BLaER1 (cell line): Measurements from ENCODE around the gene SATB2.

Experiments
- H3K27ac ChIP-seq: shearing (Covaris generic); formaldehyde crosslinking; 2 replicates; pipeline ENCODE4 v1.8.1; 2022
- H3K27me3 ChIP-seq: shearing (Covaris generic); formaldehyde crosslinking; 2 replicates; pipeline ENCODE4 v1.8.1; 2022
- H3K36me3 ChIP-seq: shearing (Covaris generic); formaldehyde crosslinking; 2 replicates; pipeline ENCODE4 v1.8.1; 2022
- H3K4me1 ChIP-seq: shearing (Covaris generic); formaldehyde crosslinking; 2 replicates; pipeline ENCODE4 v1.8.1; 2022
- H3K4me2 ChIP-seq: shearing (Covaris generic); formaldehyde crosslinking; 2 replicates; pipeline ENCODE4 v1.8.1; 2022
- H3K4me3 ChIP-seq: shearing (Covaris generic); formaldehyde crosslinking; 2 replicates; pipeline ENCODE4 v1.8.1; 2022
- H3K9ac ChIP-seq: shearing (Covaris generic); formaldehyde crosslinking; 2 replicates; pipeline ENCODE4 v1.8.1; 2022
- H3K9me3 ChIP-seq: shearing (Covaris generic); formaldehyde crosslinking; 2 replicates; pipeline ENCODE4 v1.8.1; 2022
- H4K20me1 ChIP-seq: shearing (Covaris generic); formaldehyde crosslinking; 2 replicates; pipeline ENCODE4 v1.8.1; 2022
- Cebpa-rat ChIP-seq: shearing (Covaris generic); IDR thresholded peaks from 2 replicates; pipeline ENCODE4 v1.8.1; 2022

SATB2 gene

GRCh38 chr2:199457147-199458008 is at the start of gene SATB2:
Gene SATB2 (minus strand): TSS chr2:199457939. CDS start chr2:199456037, 1,902 bp downstream.
- Histone ChIP-seq H3K4me2 (peak within 1 kb of the TSS; percentile 99), H3K9ac (peak within 1 kb of the TSS; percentile 72), H3K36me3 (no peaks in the 10 kb centered on the region), H4K20me1 (peaks cover 78% of the 10 kb centered on the region), H3K4me3 (peak within 1 kb of the TSS; percentile 79), H3K4me1 (peaks cover 19% of the 10 kb centered on the region), H3K27ac (no peak within 1 kb of the TSS), H3K9me3 (peaks cover 7% of the 10 kb centered on the region; the same call in 1 of the 2 replicates), H3K27me3 (peaks cover 96% of the 10 kb centered on the region)
- TF ChIP-seq Cebpa-rat: no peak

- no peaks in the 10 kb centered on the region for H3K27me3 ChIP-seq
- no peak for TF ChIP-seq Cebpa-rat
- H4K20me1 ChIP-seq: no peaks in the 10 kb centered on the region
- no peaks in the 10 kb centered on the region for H3K9me3 ChIP-seq
- no peak overlapping the region for H3K27ac ChIP-seq
- no peaks in the 10 kb centered on the region for H3K4me1 ChIP-seq
- H3K4me3 ChIP-seq: no peak overlapping the region
- H3K9ac ChIP-seq: no peak overlapping the region
- no peak overlapping the region for H3K4me2 ChIP-seq
- no peaks in the 10 kb centered on the region for H3K36me3 ChIP-seq
Observed at GRCh38 chr2:199505755-199506403, 48.1 kb upstream of the SATB2 start.

- H3K9me3 ChIP-seq: no peaks in the 10 kb centered on the region
- no peak overlapping the region for H3K9ac ChIP-seq
- no peak overlapping the region for H3K4me3 ChIP-seq
- no peaks in the 10 kb centered on the region for H3K4me1 ChIP-seq
- H3K27me3 ChIP-seq: no peaks in the 10 kb centered on the region
- no peaks in the 10 kb centered on the region for H4K20me1 ChIP-seq
- no peak overlapping the region for H3K27ac ChIP-seq
- TF ChIP-seq Cebpa-rat: no peak
- no peak overlapping the region for H3K4me2 ChIP-seq
- H3K36me3 ChIP-seq: no peaks in the 10 kb centered on the region
Observed at GRCh38 chr2:199503148-199503547, 45.4 kb upstream of the SATB2 start.

- no peak for TF ChIP-seq Cebpa-rat
- H3K27me3 ChIP-seq: no peaks in the 10 kb centered on the region
- no peaks in the 10 kb centered on the region for H3K9me3 ChIP-seq
- H3K27ac ChIP-seq: no peak overlapping the region
- H3K4me1 ChIP-seq: no peaks in the 10 kb centered on the region
- no peak overlapping the region for H3K4me3 ChIP-seq
- no peak overlapping the region for H3K4me2 ChIP-seq
- H4K20me1 ChIP-seq: no peaks in the 10 kb centered on the region
- H3K9ac ChIP-seq: no peak overlapping the region
- no peaks in the 10 kb centered on the region for H3K36me3 ChIP-seq
Observed at GRCh38 chr2:199499005-199499404, 41.3 kb upstream of the SATB2 start.

- no peak for TF ChIP-seq Cebpa-rat
- Histone ChIP-seq H3K27ac (no peak overlapping the region), H3K27me3 (no peaks in the 10 kb centered on the region), H3K9me3 (no peaks in the 10 kb centered on the region), H3K36me3 (no peaks in the 10 kb centered on the region), H3K4me1 (no peaks in the 10 kb centered on the region), H3K4me3 (no peak overlapping the region), H3K4me2 (no peak overlapping the region), H3K9ac (no peak overlapping the region), H4K20me1 (no peaks in the 10 kb centered on the region)
Observed at GRCh38 chr2:199495147-199495546, 37.4 kb upstream of the SATB2 start.

- no peak overlapping the region for H3K9ac ChIP-seq
- no peak overlapping the region for H3K4me3 ChIP-seq
- H3K9me3 ChIP-seq: no peaks in the 10 kb centered on the region
- H3K36me3 ChIP-seq: no peaks in the 10 kb centered on the region
- H4K20me1 ChIP-seq: no peaks in the 10 kb centered on the region
- no peaks in the 10 kb centered on the region for H3K27me3 ChIP-seq
- H3K4me2 ChIP-seq: no peak overlapping the region
- no peak overlapping the region for H3K27ac ChIP-seq
- no peak for TF ChIP-seq Cebpa-rat
- H3K4me1 ChIP-seq: no peaks in the 10 kb centered on the region
Observed at GRCh38 chr2:199490049-199490448, 32.3 kb upstream of the SATB2 start.

- Histone ChIP-seq H3K4me1 (no peaks in the 10 kb centered on the region), H3K36me3 (no peaks in the 10 kb centered on the region), H3K4me2 (no peak overlapping the region), H3K9ac (no peak overlapping the region), H3K27me3 (no peaks in the 10 kb centered on the region), H3K9me3 (no peaks in the 10 kb centered on the region), H3K4me3 (no peak overlapping the region), H4K20me1 (no peaks in the 10 kb centered on the region), H3K27ac (no peak overlapping the region)
- TF ChIP-seq Cebpa-rat: no peak
Observed at GRCh38 chr2:199488772-199489400, 31.1 kb upstream of the SATB2 start.

- Histone ChIP-seq H3K27me3 (no peaks in the 10 kb centered on the region), H3K9ac (no peak overlapping the region), H4K20me1 (no peaks in the 10 kb centered on the region), H3K4me2 (no peak overlapping the region), H3K27ac (no peak overlapping the region), H3K4me1 (no peaks in the 10 kb centered on the region), H3K9me3 (no peaks in the 10 kb centered on the region), H3K36me3 (no peaks in the 10 kb centered on the region), H3K4me3 (no peak overlapping the region)
- no peak for TF ChIP-seq Cebpa-rat
Observed at GRCh38 chr2:199485732-199486335, 28.1 kb upstream of the SATB2 start.

- Histone ChIP-seq H4K20me1 (no peaks in the 10 kb centered on the region), H3K9me3 (no peaks in the 10 kb centered on the region), H3K36me3 (no peaks in the 10 kb centered on the region), H3K9ac (no peak overlapping the region), H3K27ac (no peak overlapping the region), H3K4me2 (no peak overlapping the region), H3K4me3 (no peak overlapping the region), H3K27me3 (no peaks in the 10 kb centered on the region), H3K4me1 (no peaks in the 10 kb centered on the region)
- no peak for TF ChIP-seq Cebpa-rat
Observed at GRCh38 chr2:199484927-199485326, 27.2 kb upstream of the SATB2 start.
